Vagina (tissue), 2 donors: ENCODE data around the gene CTSW. TPM values are rescaled to one million over a fixed set of nuclear protein-coding genes. Genes with fewer than 3 reads are reported as not detected.

ENCODE experiments used
- DNase-seq, 2 donors: peaks; one replicate each; pipeline ENCODE4 v3.0.0-alpha.2; 2017; ENCODE audit errors: extremely low spot score in 2 of 2
- H3K27ac ChIP-seq: fragments of 200-600 bp; sonication (generic); one replicate; pipeline ENCODE4 v1.5.1; 2019
- H3K27me3 ChIP-seq: fragments of 200-600 bp; sonication (generic); one replicate; pipeline ENCODE4 v1.5.1; 2019
- H3K36me3 ChIP-seq, 2 donors: fragments of 200-600 bp; sonication (generic); one replicate each; pipeline ENCODE4 v1.5.1; 2017 to 2019
- H3K4me1 ChIP-seq: fragments of 200-600 bp; sonication (generic); one replicate; pipeline ENCODE4 v1.5.1; 2019
- H3K4me3 ChIP-seq, 2 donors: fragments of 200-600 bp; sonication (generic); 1 replicate in 1 of 2; 2 replicates in 1 of 2; pipeline ENCODE4 v1.5.1; 2016 to 2019
- H3K9me3 ChIP-seq: fragments of 200-600 bp; sonication (generic); one replicate; pipeline ENCODE4 v1.5.1; 2019
- POLR2A ChIP-seq, 2 donors: fragments of 450-650 bp; IDR thresholded peaks; one replicate each; pipeline ENCODE4 v1.6.1; 2017; ENCODE audit warnings: antibody characterized with exemption in 2 of 2, mild to moderate bottlenecking in 2 of 2, moderate library complexity in 2 of 2
- POLR2AphosphoS5 ChIP-seq, 2 donors: sonication (generic); formaldehyde crosslinking; IDR thresholded peaks; one replicate each; pipeline ENCODE4 v1.9.0; 2017; ENCODE audit warnings: antibody characterized with exemption in 2 of 2, mild to moderate bottlenecking in 2 of 2, low read depth in 1 of 2; ENCODE audit not compliant: insufficient read depth in 1 of 2
- intact Hi-C: fragments of 100-400 bp; cut with DNase I; formaldehyde crosslinking; loops from one replicate; pipeline ENCODE4 v1.15.1; 2023
- total RNA-seq: library from RNA; depleted of rRNA; stranded (reverse); fragments of >200 nt; gene quantifications from one replicate; pipeline ENCODE4 v1.2.3, GENCODE V29; 2016
- TF ChIP-seq, protein P1 (sequence below), 3 experiments: fragments of 450-650 bp in 2 of 3; fragments of 200-600 bp in 1 of 3; sonication (generic) in 1 of 3; IDR thresholded peaks; one replicate each; pipeline ENCODE4 v1.5.1; 2017 to 2019; ENCODE audit warnings: antibody characterized with exemption in 3 of 3, mild to moderate bottlenecking in 2 of 3, moderate library complexity in 2 of 3

The CTSW gene
- total RNA-seq, 1 donor from 2014 or later: 0.74 TPM

GRCh38 chr11:65868076-65868667, 11.5 kb upstream of the CTSW start:
- Histone ChIP-seq H3K4me1 (peaks cover 28% of the 10 kb centered on the region), H3K27me3 (no peaks in the 10 kb centered on the region), H3K36me3 (peaks cover 0 to 45% of the 10 kb centered on the region in 2 donors), H3K4me3 (no peak overlapping the region), H3K9me3 (no peaks in the 10 kb centered on the region), H3K27ac (no peak overlapping the region)
- no peak for TF ChIP-seq POLR2A (IDR thresholded peaks at IDR 0.05)
- TF ChIP-seq, protein P1, sequence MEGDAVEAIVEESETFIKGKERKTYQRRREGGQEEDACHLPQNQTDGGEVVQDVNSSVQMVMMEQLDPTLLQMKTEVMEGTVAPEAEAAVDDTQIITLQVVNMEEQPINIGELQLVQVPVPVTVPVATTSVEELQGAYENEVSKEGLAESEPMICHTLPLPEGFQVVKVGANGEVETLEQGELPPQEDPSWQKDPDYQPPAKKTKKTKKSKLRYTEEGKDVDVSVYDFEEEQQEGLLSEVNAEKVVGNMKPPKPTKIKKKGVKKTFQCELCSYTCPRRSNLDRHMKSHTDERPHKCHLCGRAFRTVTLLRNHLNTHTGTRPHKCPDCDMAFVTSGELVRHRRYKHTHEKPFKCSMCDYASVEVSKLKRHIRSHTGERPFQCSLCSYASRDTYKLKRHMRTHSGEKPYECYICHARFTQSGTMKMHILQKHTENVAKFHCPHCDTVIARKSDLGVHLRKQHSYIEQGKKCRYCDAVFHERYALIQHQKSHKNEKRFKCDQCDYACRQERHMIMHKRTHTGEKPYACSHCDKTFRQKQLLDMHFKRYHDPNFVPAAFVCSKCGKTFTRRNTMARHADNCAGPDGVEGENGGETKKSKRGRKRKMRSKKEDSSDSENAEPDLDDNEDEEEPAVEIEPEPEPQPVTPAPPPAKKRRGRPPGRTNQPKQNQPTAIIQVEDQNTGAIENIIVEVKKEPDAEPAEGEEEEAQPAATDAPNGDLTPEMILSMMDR (IDR thresholded peaks at IDR 0.05): no peak
- TF ChIP-seq POLR2AphosphoS5 (IDR thresholded peaks at IDR 0.05; ENCODE audit: insufficient read depth in 1 of 2, low read depth in 1 of 2): no peak
- intact Hi-C loops: no loop called here
- no peak for DNase-seq

DNA sequence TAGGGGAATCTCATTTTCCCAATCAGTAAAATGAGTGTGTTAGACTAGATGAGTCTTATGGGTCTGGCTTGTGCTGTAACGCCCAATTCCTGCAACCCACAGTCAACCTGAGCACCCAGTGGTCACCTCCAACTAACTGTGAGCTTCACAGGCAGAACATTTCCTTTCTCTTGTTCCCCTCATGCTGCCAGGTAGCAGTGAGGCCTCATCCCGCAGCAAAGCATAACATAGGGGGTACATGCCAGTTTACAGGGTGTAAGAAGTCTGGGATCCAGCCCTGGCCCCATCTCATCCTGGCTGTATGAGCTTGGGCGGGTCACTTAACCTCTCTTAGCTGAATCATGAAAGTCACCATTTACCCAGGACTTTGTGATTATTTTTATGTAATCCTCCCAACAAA, 10.7 kb upstream of the CTSW start:
- peaks cover 0 to 40% of the 10 kb centered on the region in 2 donors for H3K36me3 ChIP-seq
- intact Hi-C loops: no loop called here
- H3K9me3 ChIP-seq: no peaks in the 10 kb centered on the region
- no peaks in the 10 kb centered on the region for H3K27me3 ChIP-seq
- H3K4me3 ChIP-seq: no peak overlapping the region
- H3K27ac ChIP-seq: no peak overlapping the region
- TF ChIP-seq, protein P1 (IDR thresholded peaks at IDR 0.05): no peak
- TF ChIP-seq POLR2A (IDR thresholded peaks at IDR 0.05) (no peak), POLR2AphosphoS5 (IDR thresholded peaks at IDR 0.05; ENCODE audit: insufficient read depth in 1 of 2, low read depth in 1 of 2) (no peak)
- H3K4me1 ChIP-seq: peaks cover 32% of the 10 kb centered on the region
- no peak for DNase-seq

- Histone ChIP-seq H3K9me3 (no peaks in the 10 kb centered on the region), H3K27ac (no peak overlapping the region), H3K4me1 (peaks cover 33% of the 10 kb centered on the region), H3K36me3 (peaks cover 0 to 31% of the 10 kb centered on the region in 2 donors), H3K4me3 (no peak overlapping the region), H3K27me3 (no peaks in the 10 kb centered on the region)
- TF ChIP-seq POLR2AphosphoS5 (IDR thresholded peaks at IDR 0.05; ENCODE audit: insufficient read depth in 1 of 2, low read depth in 1 of 2) (peak in 1 of 2 donors; percentile 16), POLR2A (IDR thresholded peaks at IDR 0.05) (no peak)
- TF ChIP-seq, protein P1 (IDR thresholded peaks at IDR 0.05): no peak
- intact Hi-C loops: no loop called here
- no peak for DNase-seq
These were observed 9.9 kb upstream of the CTSW start for GRCh38 chr11:65869643-65870306.

- DNase-seq: no peak
- Histone ChIP-seq H3K4me1 (peaks cover 33% of the 10 kb centered on the region), H3K4me3 (no peak overlapping the region), H3K27me3 (no peaks in the 10 kb centered on the region), H3K36me3 (peaks cover 0 to 26% of the 10 kb centered on the region in 2 donors), H3K9me3 (no peaks in the 10 kb centered on the region), H3K27ac (peak overlapping the region; percentile 87)
- intact Hi-C loops: no loop called here
- no peak for TF ChIP-seq POLR2A (IDR thresholded peaks at IDR 0.05)
- TF ChIP-seq, protein P1 (IDR thresholded peaks at IDR 0.05): no peak
- no peak for TF ChIP-seq POLR2AphosphoS5 (IDR thresholded peaks at IDR 0.05; ENCODE audit: insufficient read depth in 1 of 2, low read depth in 1 of 2)
These were observed 9.4 kb upstream of the CTSW start for GRCh38 chr11:65870307-65870658.
